Measurements from ENCODE around the gene DHRS3.

Gene DHRS3

GRCh38 chr1:12602659-12603024 is 15.4 kb downstream of the DHRS3 start:
- H3K27ac ChIP-seq = peak overlapping the region; percentile 57 to 66

GRCh38 chr1:12601700-12602658 is 16.0 kb downstream of the DHRS3 start:
- no peak for DNase-seq (ENCODE audit: low spot score)
- no peak for TF ChIP-seq CTCF (IDR thresholded peaks at IDR 0.05)
- Histone ChIP-seq H3K27ac (peak overlapping the region; percentile 57 to 66), H3K4me3 (no peak overlapping the region)

More at GRCh38 chr1:12602659-12603024, 15.4 kb downstream of the DHRS3 start:
- TF ChIP-seq CTCF (IDR thresholded peaks at IDR 0.05) = no peak
- DNase-seq (ENCODE audit: low spot score) = no peak
- H3K4me3 ChIP-seq = no peak overlapping the region

- TF ChIP-seq CTCF (IDR thresholded peaks at IDR 0.05) = peak; percentile 21
- no peak for DNase-seq (ENCODE audit: low spot score)
- H3K4me3 ChIP-seq = no peak overlapping the region
- H3K27ac ChIP-seq = peak overlapping the region; percentile 57 to 66
These were observed 17.0 kb downstream of the DHRS3 start for GRCh38 chr1:12600880-12601633.

GRCh38 chr1:12600335-12600734 is 17.7 kb downstream of the DHRS3 start:
- no peak overlapping the region for H3K4me3 ChIP-seq
- no peak for TF ChIP-seq CTCF (IDR thresholded peaks at IDR 0.05)
- peak overlapping the region; percentile 57 to 66 for H3K27ac ChIP-seq
- no peak for DNase-seq (ENCODE audit: low spot score)

GRCh38 chr1:12599657-12600056 is 18.4 kb downstream of the DHRS3 start:
- DNase-seq (ENCODE audit: low spot score) = no peak
- no peak for TF ChIP-seq CTCF (IDR thresholded peaks at IDR 0.05)
- Histone ChIP-seq H3K4me3 (no peak overlapping the region), H3K27ac (peak overlapping the region; percentile 57 to 66)

GRCh38 chr1:12598974-12599373 is 19.0 kb downstream of the DHRS3 start:
- no peak for DNase-seq (ENCODE audit: low spot score)
- peak overlapping the region; percentile 57 to 66 for H3K27ac ChIP-seq

More at GRCh38 chr1:12598974-12599373, 19.0 kb downstream of the DHRS3 start:
- H3K4me3 ChIP-seq = no peak overlapping the region
- no peak for TF ChIP-seq CTCF (IDR thresholded peaks at IDR 0.05)

Data from coronary artery (tissue), 2 donors.